ENCODE data around the gene MED14.
A peak's percentile ranks its signal among the peaks of the same experiment; 100 is the strongest.

Gene MED14

GRCh38 chrX:40663078-40663740 is 72.1 kb downstream of the MED14 start:
- DNase-seq: no peak

DNA sequence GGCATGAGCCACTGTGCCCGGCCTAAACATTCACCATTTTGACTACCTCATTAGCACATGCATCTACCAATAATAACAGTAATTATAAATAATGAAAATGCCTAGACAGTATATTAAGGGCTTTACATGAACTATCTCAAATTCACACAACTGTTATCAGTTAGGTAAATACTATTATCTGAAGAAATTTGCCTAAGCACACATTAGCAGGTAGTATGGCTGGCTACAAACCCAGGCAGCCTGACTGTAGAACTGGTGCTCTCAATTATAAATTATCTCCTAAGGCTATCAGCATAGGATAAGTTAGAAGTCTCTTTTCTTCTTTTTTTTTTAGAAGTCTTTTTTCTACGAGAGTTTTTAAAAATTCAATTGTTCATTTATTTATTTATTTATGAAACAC is 73.9 kb downstream of the MED14 start:
- no peak for DNase-seq

GRCh38 chrX:40660381-40660780 is 75.0 kb downstream of the MED14 start:
- DNase-seq: no peak

GRCh38 chrX:40653535-40653934 is 81.8 kb downstream of the MED14 start:
- no peak for DNase-seq

GRCh38 chrX:40652664-40653063 is 82.7 kb downstream of the MED14 start:
- DNase-seq: no peak

DNA sequence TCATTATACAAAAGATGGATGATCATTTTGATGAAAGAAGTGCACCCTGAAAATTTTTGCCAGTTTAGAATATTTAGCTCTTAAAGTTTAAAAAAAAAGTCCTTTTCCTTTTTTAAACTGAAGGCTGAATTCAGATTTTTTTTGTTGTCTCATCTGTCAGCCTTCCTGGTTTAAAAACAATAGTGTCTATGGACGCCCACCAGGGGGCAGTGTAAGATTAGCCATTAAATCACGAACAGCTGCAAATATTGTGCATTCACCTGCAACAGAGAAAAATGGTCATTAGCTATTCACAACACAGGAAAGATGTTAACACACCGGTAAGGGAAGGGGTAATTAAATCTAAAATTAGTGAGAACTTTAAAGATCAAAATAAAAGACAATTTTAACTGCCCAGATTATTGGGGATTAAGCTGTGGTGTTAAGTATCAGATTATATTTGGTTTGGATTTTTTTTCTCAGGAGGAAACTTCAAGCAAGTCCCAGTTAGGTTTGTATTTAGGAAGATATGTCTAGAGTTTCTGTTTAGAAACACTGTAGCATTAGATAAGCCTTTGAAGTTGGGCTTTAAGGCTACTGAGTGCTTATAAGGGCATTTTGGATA is 83.6 kb downstream of the MED14 start:
- DNase-seq: peak; percentile 69

- peak; percentile 92 for DNase-seq
Observed at GRCh38 chrX:40647307-40648197, 87.8 kb downstream of the MED14 start, which contains the start of gene CXorf38. CXorf38 (minus strand) TSS chrX:40647561; CDS start chrX:40647520, 41 bp downstream.

DNA sequence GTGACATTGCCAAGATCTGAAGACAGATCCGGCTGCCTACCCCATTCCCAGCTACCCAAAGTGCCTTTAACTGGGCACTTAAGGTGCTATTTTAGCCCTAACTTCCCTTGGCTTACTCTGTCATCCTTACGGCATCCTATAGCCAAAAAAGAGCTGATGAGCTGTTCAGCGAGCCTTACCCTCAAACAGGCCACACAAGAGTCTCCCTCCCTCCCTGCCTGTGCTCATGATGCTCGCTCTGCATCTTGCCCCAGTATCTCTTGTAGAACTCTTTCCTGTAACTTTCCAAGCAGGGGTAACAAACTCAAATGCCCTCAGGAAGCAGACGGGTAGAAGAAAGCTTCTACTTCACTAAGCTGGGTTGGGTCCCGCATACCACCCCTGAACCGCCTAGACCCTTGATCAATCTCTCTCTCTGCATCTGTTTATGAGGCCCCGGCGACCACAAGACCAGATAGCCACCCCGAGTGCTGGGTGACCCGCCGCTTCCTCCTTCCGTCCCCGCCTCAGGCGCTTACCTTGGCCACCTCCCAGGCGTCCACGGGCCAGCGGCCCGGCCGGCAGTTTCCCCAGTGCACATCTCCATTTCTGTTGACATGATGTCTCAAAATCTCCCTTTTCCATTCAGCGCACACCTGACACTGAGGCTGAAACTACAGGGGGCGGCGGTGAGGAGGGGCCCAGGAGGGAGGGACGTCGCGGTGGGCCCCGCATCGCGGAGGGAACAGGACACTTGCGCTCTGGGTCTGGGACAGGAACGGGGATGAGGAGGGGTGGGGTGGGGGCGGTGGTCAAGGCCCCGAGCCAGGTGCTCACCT is 88.6 kb downstream of the MED14 start:
- DNase-seq: peak; percentile 33

- peak; percentile 33 for DNase-seq
Observed at GRCh38 chrX:40644821-40645358, 90.5 kb downstream of the MED14 start.

DNA sequence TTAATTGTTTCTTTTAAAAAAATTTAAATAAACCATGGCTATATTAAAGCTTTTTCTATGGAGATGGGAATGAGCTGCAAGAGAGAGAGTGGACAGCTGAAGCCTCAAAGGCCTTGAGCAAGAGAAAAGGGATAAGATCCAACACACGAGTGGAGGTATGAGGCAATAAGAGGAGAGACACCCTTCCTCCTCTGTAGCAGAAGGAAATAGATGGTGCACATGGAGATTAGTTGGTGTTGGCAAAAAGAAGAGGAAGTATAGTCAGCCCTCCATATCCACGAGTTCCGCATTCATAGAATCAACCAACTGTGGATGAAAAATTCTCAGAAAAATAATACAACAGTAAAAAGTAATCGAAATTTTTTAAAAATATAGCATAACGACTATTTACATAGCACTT is 91.2 kb downstream of the MED14 start:
- DNase-seq: no peak

DNA sequence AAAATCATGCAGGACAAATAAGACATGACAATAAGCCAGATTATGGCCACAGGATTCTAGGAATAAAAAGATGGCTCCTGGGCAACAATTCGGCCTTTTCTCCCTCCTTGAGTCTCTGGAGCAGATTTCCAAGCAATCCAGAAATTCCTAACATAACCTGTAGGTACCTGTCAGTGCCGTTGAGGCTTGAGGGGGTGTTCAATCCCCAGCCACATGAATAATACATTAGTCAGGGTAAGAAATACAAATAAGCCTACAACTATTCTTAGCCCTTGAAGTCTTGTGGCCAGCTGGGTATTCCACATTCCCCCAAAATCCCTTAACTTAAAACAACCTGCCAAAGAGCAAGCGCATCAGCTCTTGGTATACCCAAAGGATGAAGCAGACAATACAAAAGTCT is 97.7 kb downstream of the MED14 start:
- no peak for DNase-seq

- DNase-seq: no peak
Observed at GRCh38 chrX:40632199-40632598, 103.1 kb downstream of the MED14 start.

- no peak for DNase-seq
Observed at GRCh38 chrX:40628506-40628905, 106.8 kb downstream of the MED14 start.

GRCh38 chrX:40625294-40625693 is 110.0 kb downstream of the MED14 start:
- DNase-seq: no peak

DNA sequence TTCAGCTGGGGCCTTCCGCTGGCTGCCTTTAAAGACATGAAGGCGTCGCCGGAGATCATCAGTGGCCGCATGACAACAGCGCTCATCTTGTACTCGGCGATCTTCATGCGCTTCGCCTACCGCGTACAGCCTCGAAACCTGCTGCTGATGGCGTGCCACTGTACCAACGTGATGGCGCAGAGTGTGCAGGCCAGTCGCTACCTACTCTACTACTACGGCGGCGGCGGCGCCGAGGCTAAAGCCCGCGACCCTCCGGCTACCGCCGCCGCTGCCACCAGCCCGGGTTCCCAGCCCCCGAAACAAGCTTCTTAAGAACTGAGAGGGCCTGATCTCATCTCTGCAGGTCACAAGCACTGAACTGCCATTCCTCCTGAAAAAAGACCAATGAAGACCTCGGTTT is 111.7 kb downstream of the MED14 start:
- DNase-seq: no peak

DNA sequence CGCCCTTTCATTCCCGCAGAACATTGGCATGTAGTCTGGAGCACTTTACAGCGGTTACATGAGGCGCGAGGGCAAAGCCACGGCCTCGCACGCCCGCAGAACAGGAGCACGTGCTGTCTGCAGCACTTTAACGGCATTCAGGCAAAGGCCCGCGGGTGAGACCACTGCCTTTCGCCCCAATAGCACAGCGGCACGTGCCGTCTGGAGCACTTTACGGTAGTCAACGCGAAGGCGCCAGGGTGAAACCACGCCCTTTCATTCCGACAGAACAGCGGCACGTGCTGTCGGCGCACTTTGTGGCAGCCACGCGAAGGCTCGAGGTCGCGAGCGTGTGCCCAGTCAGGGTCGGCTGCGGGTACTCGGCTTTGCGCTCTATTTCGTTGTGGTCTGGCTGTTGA is 112.2 kb downstream of the MED14 start, which contains the start of gene MPC1L:
TSS of gene MPC1L (plus strand) at position 290 of the 398 bp plus-strand sequence. CDS start 138 bp downstream, outside the sequence.
- no peak for DNase-seq

DNA sequence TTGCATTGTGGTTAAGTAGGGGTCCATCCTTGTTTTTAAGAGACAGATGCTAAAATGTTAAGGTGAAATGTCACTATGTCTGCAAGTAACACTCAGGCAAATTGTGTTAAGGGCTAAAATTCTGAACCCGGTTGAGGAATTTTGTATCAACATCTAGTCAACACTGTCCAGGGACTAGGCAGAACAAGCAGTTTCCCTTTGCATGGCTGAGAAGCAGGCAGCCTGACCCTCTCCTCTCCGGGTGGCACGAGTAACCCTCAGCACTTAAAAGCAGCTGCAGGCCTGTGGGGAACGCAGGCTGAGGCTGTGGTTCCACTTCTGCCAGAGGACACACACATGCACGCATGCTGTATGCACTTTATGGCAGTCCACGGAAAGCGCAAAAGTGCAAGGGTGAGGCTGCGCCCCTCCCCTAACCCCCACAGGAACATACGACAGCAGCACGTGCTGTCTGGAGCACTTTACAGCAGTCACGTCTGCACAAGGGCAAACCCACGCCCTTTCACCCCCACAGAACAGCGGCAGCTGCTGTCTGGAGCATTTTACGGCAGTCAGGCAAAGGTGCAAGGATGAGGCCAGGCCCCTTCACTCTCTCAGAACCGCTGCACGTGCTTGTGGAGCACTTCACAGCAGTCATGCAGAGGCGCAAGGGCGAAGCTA is 112.7 kb downstream of the MED14 start:
- no peak for DNase-seq

- no peak for DNase-seq
Observed at GRCh38 chrX:40617566-40617965, 117.8 kb downstream of the MED14 start.

GRCh38 chrX:40615976-40616375 is 119.4 kb downstream of the MED14 start:
- DNase-seq: no peak

DNA sequence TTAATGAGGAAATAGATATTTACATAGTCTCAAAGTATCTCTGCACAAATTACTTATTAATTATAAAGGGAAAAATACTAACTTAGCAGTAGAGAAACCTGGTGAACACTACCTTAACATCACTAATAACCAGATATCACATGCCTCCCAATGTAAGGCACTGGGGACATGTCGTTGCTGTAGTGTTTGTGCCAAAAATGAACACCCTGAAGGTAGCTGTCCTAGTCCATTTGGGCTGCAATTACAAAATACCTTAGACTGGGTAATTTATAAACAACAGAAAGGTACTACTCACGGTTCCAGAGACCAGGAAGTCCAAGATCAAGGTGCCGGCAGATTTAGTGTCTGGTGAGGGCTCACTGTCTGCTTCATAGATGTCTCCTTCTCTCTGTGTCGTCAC is 122.8 kb downstream of the MED14 start:
- no peak for DNase-seq

DNA sequence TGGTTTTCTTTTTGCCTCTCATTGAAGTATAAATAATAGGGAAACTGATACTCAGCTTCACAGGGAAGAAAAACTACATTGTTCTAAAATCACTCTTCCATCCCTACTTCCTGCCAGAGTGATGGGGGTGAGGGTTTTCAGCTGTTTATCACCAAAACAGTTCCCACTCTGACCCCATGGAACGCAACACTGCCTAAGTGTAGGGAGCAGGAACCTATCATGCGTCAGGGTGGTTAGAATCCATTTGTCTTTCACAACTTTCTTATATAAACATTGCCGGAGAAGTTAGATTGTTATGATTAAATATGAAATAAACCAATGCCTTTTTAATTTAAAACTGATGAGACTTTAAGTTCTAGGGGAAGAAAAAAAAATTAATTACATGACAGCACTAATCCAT is 128.0 kb downstream of the MED14 start:
- no peak for DNase-seq

GRCh38 chrX:40603446-40603845 is 131.9 kb downstream of the MED14 start:
- DNase-seq: no peak

Data from activated naive CD4-positive, alpha-beta T cell treated with Interleukin-2 at 50 U/mL for 16 hours (primary cell).